Neural cell (in vitro differentiated cells): ENCODE data around the gene ISLR2.
"Not testable (repeated sequence)": the region's sequence is repeated elsewhere in the genome, so short reads cannot be mapped to it uniquely, and the experiment has no call there.

Experiments
- CTCF ChIP-seq: fragments of 450-650 bp; IDR thresholded peaks from 2 replicates; pipeline ENCODE4 v1.5.1; 2014; ENCODE audit warnings: antibody characterized with exemption, mild to moderate bottlenecking, moderate library complexity; ENCODE audit not compliant: poor library complexity, severe bottlenecking
- EZH2 ChIP-seq: fragments of 200-600, 300-800 bp; shearing (Covaris generic), sonication (generic); IDR thresholded peaks from 2 replicates; pipeline ENCODE4 v1.6.1; 2014; ENCODE audit warnings: antibody characterized with exemption, low read length, borderline replicate concordance, mild to moderate bottlenecking; ENCODE audit not compliant: insufficient read depth, poor library complexity, severe bottlenecking
- POLR2AphosphoS5 ChIP-seq: IDR thresholded peaks from 2 replicates; pipeline ENCODE4 v1.6.1; 2012
- SMC3 ChIP-seq: fragments of 450-650 bp; conservative IDR thresholded peaks from 2 replicates; pipeline ENCODE4 v1.6.1; 2014; ENCODE audit warnings: antibody characterized with exemption, mild to moderate bottlenecking, moderate library complexity; ENCODE audit not compliant: poor library complexity
- TAF1 ChIP-seq: IDR thresholded peaks from 2 replicates; pipeline ENCODE4 v1.6.1; 2012; ENCODE audit warnings: low read depth
- TF ChIP-seq, protein P1 (sequence below): IDR thresholded peaks from 2 replicates; pipeline ENCODE4 v1.6.1; 2012; ENCODE audit warnings: borderline replicate concordance

DNA sequence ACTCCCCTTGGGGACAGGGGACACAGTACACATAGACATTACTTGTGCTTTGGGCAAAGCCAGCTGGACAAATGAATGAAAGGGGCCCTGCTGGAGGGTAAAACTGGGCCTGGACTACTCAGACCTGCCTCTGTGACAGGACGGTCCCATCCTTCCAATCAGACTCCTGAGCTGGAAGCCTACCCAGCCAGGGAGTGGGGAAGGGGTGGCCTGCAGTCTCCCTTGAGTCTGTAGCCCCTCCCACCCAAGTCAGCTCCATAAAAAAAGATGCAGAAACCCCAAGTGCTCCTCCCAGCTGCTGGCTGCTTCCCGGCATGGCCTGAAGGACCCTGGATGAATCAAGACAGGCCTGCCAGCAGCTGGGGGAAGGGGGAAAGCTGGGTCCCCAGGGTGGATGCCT, 35.8 kb upstream of the ISLR2 start:
- TF ChIP-seq TAF1, CTCF, EZH2, POLR2AphosphoS5, SMC3: not testable (repeated sequence)
- TF ChIP-seq, protein P1, sequence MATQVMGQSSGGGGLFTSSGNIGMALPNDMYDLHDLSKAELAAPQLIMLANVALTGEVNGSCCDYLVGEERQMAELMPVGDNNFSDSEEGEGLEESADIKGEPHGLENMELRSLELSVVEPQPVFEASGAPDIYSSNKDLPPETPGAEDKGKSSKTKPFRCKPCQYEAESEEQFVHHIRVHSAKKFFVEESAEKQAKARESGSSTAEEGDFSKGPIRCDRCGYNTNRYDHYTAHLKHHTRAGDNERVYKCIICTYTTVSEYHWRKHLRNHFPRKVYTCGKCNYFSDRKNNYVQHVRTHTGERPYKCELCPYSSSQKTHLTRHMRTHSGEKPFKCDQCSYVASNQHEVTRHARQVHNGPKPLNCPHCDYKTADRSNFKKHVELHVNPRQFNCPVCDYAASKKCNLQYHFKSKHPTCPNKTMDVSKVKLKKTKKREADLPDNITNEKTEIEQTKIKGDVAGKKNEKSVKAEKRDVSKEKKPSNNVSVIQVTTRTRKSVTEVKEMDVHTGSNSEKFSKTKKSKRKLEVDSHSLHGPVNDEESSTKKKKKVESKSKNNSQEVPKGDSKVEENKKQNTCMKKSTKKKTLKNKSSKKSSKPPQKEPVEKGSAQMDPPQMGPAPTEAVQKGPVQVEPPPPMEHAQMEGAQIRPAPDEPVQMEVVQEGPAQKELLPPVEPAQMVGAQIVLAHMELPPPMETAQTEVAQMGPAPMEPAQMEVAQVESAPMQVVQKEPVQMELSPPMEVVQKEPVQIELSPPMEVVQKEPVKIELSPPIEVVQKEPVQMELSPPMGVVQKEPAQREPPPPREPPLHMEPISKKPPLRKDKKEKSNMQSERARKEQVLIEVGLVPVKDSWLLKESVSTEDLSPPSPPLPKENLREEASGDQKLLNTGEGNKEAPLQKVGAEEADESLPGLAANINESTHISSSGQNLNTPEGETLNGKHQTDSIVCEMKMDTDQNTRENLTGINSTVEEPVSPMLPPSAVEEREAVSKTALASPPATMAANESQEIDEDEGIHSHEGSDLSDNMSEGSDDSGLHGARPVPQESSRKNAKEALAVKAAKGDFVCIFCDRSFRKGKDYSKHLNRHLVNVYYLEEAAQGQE, result not testable (repeated sequence)
